Measurements from ENCODE around the gene MED1.
"Not testable (repeated sequence)": the region's sequence is repeated elsewhere in the genome, so short reads cannot be mapped to it uniquely, and the experiment has no call there.

The MED1 gene

DNA sequence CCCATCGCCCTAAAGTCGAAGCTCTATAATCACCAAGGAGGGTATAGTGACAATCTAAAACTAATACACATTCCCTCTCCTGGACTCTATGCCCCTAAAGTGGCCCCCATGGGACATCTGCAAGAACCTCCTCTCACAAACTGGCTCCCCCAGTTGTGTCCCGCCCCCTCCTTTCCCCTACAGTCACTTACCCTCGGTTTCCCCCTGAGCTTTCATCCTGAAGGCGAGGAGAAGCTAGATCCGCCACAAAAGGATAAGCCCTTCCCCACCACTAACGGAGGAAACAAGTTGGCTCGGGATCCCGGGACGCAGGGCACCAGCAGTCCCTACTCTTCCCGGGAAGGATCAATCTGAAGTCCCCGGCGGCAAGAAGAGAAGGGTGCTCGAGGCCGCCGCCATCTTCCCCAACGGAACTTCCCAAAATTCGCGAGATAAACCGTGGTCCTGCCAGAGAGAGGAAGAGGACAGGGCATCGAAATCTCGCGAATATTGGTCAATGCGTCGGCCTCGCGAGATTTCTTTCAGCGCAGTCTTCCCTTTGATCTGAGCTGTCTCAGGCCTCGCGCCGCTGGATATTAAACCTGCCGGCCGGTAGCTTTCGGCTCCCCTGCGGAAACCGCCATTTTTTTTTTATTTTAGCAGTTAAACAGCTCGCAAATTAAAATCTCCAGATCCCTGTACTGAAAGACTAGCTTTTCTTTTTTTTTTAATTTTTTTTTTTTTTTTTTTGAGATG lies at the start of gene MED1:
Gene MED1 (minus strand): TSS at position 417 of the 735 bp plus-strand sequence. CDS start 201 bp downstream, at position 216.
- DNase-seq = peak; percentile 94

DNA sequence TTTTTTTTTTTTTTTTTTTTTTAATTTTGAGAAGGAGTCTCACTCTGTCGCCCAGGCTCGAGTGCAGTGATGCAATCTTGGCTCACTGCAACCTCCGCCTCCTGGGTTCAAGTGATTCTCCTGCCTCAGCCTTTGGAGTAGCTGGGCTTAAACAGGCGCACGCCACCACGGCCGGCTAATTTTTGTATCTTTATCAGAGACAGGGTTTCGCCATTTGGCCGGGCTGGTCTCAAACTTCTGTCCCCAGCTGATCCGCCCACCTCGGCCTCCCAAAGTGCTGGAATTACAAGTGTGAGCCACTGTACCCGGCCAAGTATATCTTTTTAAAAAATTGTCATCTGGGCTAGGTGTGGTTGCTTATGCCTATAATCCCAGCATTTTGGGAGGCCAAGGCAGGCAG lies 45.9 kb upstream of the MED1 start:
- not testable (repeated sequence) for DNase-seq

- no peak for DNase-seq
Observed at GRCh38 chr17:39487946-39488345, 36.9 kb upstream of the MED1 start.

- DNase-seq = not testable (repeated sequence)
Observed at GRCh38 chr17:39487490-39487889, 36.4 kb upstream of the MED1 start.

- DNase-seq = no peak
Observed at GRCh38 chr17:39486242-39486641, 35.2 kb upstream of the MED1 start.

GRCh38 chr17:39485555-39485954 lies 34.5 kb upstream of the MED1 start:
- no peak for DNase-seq

- no peak for DNase-seq
Observed at GRCh38 chr17:39484178-39484577, 33.1 kb upstream of the MED1 start.

- no peak for DNase-seq
Observed at GRCh38 chr17:39483506-39483905, 32.4 kb upstream of the MED1 start.

DNA sequence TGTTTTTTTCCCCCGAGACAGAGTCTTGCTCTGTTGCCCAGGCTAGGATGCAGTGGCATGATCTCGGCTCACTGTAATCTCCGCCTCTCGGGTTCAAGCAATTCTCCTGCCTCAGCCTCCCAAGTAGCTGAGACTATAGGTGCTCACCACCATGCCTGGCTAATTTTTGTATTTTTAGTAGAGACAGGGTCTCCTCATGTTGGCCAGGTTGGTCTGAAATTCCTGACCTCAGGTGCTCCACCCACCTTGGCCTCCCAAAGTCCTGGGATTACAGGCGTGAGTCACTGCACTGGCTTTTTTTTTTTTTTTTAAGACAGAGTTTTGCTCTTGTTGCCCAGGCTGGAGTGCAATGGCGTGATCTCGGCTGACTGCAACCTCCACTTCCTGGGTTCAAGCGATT lies 28.6 kb upstream of the MED1 start:
- not testable (repeated sequence) for DNase-seq

GRCh38 chr17:39473310-39473709 lies 22.2 kb upstream of the MED1 start:
- no peak for DNase-seq

- DNase-seq = not testable (repeated sequence)
Observed at GRCh38 chr17:39468610-39469009, 17.5 kb upstream of the MED1 start.

DNA sequence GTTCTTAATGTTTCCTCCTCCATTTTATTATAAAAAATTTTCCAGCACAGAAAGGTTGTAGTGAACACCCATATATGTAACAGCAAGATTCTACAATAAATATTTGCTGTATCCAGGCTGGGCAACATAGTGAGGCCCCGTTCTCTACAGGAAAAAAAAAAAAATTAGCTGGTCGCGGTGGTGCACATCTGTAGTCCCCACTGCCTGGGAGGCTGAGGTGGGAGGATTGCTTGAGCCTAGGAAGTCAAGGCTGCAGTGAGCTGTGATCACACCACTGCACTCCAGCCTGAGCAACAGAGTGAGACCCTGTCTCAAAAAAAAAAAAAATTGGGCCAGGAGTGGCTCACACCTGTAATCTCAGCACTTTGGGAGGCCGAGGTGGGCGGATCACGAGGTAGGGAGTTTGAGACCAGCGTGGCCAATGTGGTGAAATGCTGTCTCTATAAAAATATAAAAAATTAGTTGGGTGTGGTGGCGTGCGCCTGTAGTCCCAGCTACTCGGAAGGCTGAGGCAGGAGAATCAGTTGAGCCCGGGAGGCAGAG lies 13.6 kb upstream of the MED1 start:
- not testable (repeated sequence) for DNase-seq

GRCh38 chr17:39462631-39463375 lies 11.7 kb upstream of the MED1 start:
- DNase-seq = no peak

GRCh38 chr17:39461926-39462569 lies 11.0 kb upstream of the MED1 start:
- no peak for DNase-seq

DNA sequence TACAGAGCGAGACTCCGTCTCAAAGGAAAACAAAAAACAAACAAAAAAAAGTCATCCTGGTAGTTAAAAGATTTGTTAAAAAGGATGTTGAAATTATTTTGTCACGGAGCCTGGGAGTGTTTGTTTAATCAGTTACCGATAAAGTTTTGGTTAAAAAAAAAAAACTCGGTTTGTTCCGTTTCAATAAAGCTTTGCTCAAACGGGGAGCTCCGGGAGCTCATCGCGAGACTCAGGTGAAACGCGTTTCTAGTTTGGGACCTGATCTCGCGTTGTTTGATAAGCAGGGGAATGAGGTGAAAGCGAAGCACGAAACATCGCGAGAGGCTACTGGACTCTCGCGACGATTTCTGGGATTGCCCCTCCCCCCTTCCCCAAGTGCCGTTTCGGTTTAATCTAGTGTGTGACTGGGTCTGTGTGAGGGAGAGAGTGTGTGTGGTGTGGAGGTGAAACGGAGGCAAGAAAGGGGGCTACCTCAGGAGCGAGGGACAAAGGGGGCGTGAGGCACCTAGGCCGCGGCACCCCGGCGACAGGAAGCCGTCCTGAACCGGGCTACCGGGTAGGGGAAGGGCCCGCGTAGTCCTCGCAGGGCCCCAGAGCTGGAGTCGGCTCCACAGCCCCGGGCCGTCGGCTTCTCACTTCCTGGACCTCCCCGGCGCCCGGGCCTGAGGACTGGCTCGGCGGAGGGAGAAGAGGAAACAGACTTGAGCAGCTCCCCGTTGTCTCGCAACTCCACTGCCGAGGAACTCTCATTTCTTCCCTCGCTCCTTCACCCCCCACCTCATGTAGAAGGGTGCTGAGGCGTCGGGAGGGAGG lies 10.3 kb upstream of the MED1 start, which contains the start of gene CDK12:
Gene CDK12 (plus strand): TSS at position 374 of the 813 bp plus-strand sequence. CDS start 586 bp downstream, outside the sequence.
- DNase-seq = peak; percentile 94

DNA sequence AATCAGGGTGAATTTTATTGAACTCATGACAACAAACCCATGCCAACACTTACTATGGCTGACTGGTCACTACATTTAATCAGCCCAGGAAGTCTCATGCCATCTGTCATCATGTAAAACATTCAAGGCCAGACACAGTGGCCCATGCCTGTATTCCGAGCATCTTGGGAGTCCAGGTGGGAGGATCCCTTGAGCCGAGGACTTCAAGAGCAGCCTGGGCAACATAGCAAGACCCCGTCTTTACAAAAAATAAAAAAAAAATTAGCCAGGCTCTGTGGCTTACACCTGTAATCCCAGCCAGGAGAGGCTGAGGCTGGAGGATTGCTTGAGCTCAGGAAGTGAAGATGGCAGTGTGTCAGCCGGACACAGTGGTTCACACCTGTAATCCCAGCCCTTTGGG lies 4.9 kb upstream of the MED1 start:
- DNase-seq = no peak

GRCh38 chr17:39450051-39450450 lies 1.0 kb downstream of the MED1 start:
- DNase-seq = no peak

DNA sequence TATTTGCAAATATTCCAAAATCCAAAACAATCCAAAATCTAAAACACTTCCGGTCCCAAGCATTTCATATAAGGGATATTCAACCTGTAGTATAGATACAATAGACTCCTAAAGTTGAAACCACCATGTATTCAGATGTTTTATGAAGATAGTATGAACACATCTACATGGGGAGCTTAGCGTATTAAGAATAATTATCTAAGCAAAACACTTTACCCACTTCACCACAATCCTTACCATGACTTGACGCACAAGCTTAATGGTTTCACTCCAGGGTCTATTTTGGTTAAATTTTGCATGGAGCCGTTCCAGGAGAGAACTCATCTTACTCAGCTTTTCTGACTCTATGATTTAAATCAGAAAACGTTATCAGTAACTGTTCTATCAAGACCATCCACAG lies 3.5 kb downstream of the MED1 start:
- DNase-seq = no peak

GRCh38 chr17:39443326-39443725 lies 7.7 kb downstream of the MED1 start:
- no peak for DNase-seq

DNA sequence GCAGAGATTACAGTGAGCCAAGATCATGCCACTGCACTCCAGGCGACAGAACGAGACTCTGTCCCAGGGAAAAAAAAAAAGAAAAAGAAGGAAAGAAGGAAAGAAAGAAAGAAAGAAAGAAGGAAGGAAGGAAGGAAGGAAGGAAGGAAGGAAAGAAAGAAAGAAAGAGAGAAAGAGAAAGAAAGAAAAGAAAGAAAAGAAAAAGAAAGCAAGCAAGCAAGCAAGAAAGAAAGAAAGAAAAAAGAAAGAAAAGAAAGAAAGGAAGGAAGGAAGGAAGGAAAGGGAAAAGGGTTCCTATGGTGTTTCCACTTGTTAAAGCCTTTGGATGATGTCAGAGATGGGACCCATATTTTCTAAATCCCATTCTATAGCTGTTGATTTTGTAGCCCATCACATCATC lies 11.2 kb downstream of the MED1 start:
- DNase-seq = not testable (repeated sequence)

- no peak for DNase-seq
Observed at GRCh38 chr17:39429600-39429999, 21.5 kb downstream of the MED1 start.

- no peak for DNase-seq
Observed at GRCh38 chr17:39416141-39416540, 34.9 kb downstream of the MED1 start.

Data from stimulated activated CD4-positive, alpha-beta T cell treated with anti-CD3 and anti-CD28 coated beads, Interleukin-15, amount 100 ng/mL, for 24 hours (primary cell).